KG1 (cell line): ENCODE results near the gene ADCYAP1.

Source experiments
- DNase-seq: peaks from one replicate; lab custom pipeline; 2025; lab: John Stamatoyannopoulos, UW

ADCYAP1 gene

GRCh38 chr18:910247-910646 is 5.6 kb downstream of the ADCYAP1 start:
- DNase-seq = no peak

GRCh38 chr18:911025-911424 is 6.4 kb downstream of the ADCYAP1 start:
- DNase-seq = no peak

GRCh38 chr18:911486-911885 is 6.8 kb downstream of the ADCYAP1 start:
- no peak for DNase-seq

GRCh38 chr18:916562-916961 is 11.9 kb downstream of the ADCYAP1 start:
- no peak for DNase-seq

GRCh38 chr18:919078-919477 is 14.4 kb downstream of the ADCYAP1 start:
- DNase-seq = no peak

- no peak for DNase-seq
Measured at GRCh38 chr18:923144-923866, 18.6 kb downstream of the ADCYAP1 start.

- no peak for DNase-seq
Measured at GRCh38 chr18:924987-925386, 20.3 kb downstream of the ADCYAP1 start.

GRCh38 chr18:926946-927345 is 22.3 kb downstream of the ADCYAP1 start:
- no peak for DNase-seq

- DNase-seq = no peak
Measured at GRCh38 chr18:933082-933481, 28.4 kb downstream of the ADCYAP1 start.

- DNase-seq = no peak
Measured at GRCh38 chr18:934518-935133, 30.0 kb downstream of the ADCYAP1 start.

GRCh38 chr18:936941-937340 is 32.3 kb downstream of the ADCYAP1 start:
- DNase-seq = no peak

- DNase-seq = no peak
Measured at GRCh38 chr18:939166-939565, 34.5 kb downstream of the ADCYAP1 start.

- DNase-seq = no peak
Measured at GRCh38 chr18:939958-940357, 35.3 kb downstream of the ADCYAP1 start.

GRCh38 chr18:941331-941730 is 36.7 kb downstream of the ADCYAP1 start:
- no peak for DNase-seq

- DNase-seq = no peak
Measured at GRCh38 chr18:944440-944839, 39.8 kb downstream of the ADCYAP1 start.

- DNase-seq = no peak
Measured at GRCh38 chr18:949724-950631, 45.3 kb downstream of the ADCYAP1 start.

- no peak for DNase-seq
Measured at GRCh38 chr18:950882-951495, 46.3 kb downstream of the ADCYAP1 start.

- DNase-seq = no peak
Measured at GRCh38 chr18:955384-956066, 50.9 kb downstream of the ADCYAP1 start.

GRCh38 chr18:957829-958228 is 53.2 kb downstream of the ADCYAP1 start:
- no peak for DNase-seq

- DNase-seq = no peak
Measured at GRCh38 chr18:959854-960253, 55.2 kb downstream of the ADCYAP1 start.
